HPDE6-E6E7 (cell line): ENCODE results near the gene KLHDC7B.
"Not testable (repeated sequence)": the region's sequence is repeated elsewhere in the genome, so short reads cannot be mapped to it uniquely, and the experiment has no call there.

Source experiments
- DNase-seq: peaks from one replicate; pipeline ENCODE4 v3.0.0; 2011; ENCODE audit warnings: missing footprints; ENCODE audit errors: extremely low spot score

The KLHDC7B gene

GRCh38 chr22:50517495-50518260 is 28.0 kb upstream of the KLHDC7B start:
- DNase-seq = no peak

GRCh38 chr22:50518606-50519005 is 27.1 kb upstream of the KLHDC7B start:
- DNase-seq = no peak

- DNase-seq = no peak
Measured at GRCh38 chr22:50519151-50519550, 26.5 kb upstream of the KLHDC7B start.

- DNase-seq = not testable (repeated sequence)
Measured at GRCh38 chr22:50520184-50520583, 25.5 kb upstream of the KLHDC7B start.

GRCh38 chr22:50520826-50521453 is 24.8 kb upstream of the KLHDC7B start:
- no peak for DNase-seq

- no peak for DNase-seq
Measured at GRCh38 chr22:50521710-50522109, 24.0 kb upstream of the KLHDC7B start.

- no peak for DNase-seq
Measured at GRCh38 chr22:50522208-50522805, 23.4 kb upstream of the KLHDC7B start.

- DNase-seq = no peak
Measured at GRCh38 chr22:50522806-50523438, 22.8 kb upstream of the KLHDC7B start.

GRCh38 chr22:50523458-50523805 is 22.3 kb upstream of the KLHDC7B start:
- DNase-seq = no peak

GRCh38 chr22:50523806-50524675 is 21.7 kb upstream of the KLHDC7B start:
- DNase-seq = no peak

GRCh38 chr22:50524676-50525103 is 21.0 kb upstream of the KLHDC7B start:
- DNase-seq = no peak

- DNase-seq = no peak
Measured at GRCh38 chr22:50525104-50525857, 20.4 kb upstream of the KLHDC7B start, which contains the start of gene SCO2. Gene SCO2, minus strand, starts transcription at chr22:50525598. Its CDS starts 1,187 bp downstream, at chr22:50524411.

GRCh38 chr22:50525858-50526107 is 19.9 kb upstream of the KLHDC7B start:
- DNase-seq = no peak

GRCh38 chr22:50526108-50526833 is 19.4 kb upstream of the KLHDC7B start:
- DNase-seq = no peak

GRCh38 chr22:50526834-50527801 is 18.6 kb upstream of the KLHDC7B start:
- no peak for DNase-seq

- no peak for DNase-seq
Measured at GRCh38 chr22:50527921-50528681, 17.6 kb upstream of the KLHDC7B start.

- DNase-seq = no peak
Measured at GRCh38 chr22:50528682-50529415, 16.9 kb upstream of the KLHDC7B start.

- DNase-seq = no peak
Measured at GRCh38 chr22:50529416-50529896, 16.2 kb upstream of the KLHDC7B start.
